Spleen (tissue), 11 donors: ENCODE data around the gene SMG7. TPM values are rescaled to one million over a fixed set of nuclear protein-coding genes. Genes with fewer than 3 reads are reported as not detected.

Source experiments
- DNase-seq: peaks from one replicate; pipeline ENCODE4 v3.0.0-alpha.2; 2020
- H3K27ac ChIP-seq, 8 donors: fragments of 200-600 bp; sonication (generic) in 7 of 8; 1 replicate in 4 of 8; 2 replicates in 4 of 8; pipeline versions ENCODE4 v1.5.0 to v1.8.0; 2016 to 2021; ENCODE audit warnings: inconsistent platforms in 4 of 8, mild to moderate bottlenecking in 4 of 8, moderate library complexity in 1 of 8
- H3K27me3 ChIP-seq, 7 donors: fragments of 200-600 bp; sonication (generic) in 6 of 7; replicated peaks in 1 of 7; 1 replicate in 4 of 7; 2 replicates in 3 of 7; pipeline versions ENCODE4 v1.5.0 to v1.8.0; 2016 to 2021; ENCODE audit warnings: inconsistent platforms in 3 of 7, mild to moderate bottlenecking in 1 of 7
- H3K36me3 ChIP-seq, 6 donors: fragments of 200-600 bp; sonication (generic) in 5 of 6; 1 replicate in 4 of 6; 2 replicates in 2 of 6; pipeline versions ENCODE4 v1.5.0 to v1.8.0; 2016 to 2021; ENCODE audit warnings: inconsistent platforms in 2 of 6
- H3K4me1 ChIP-seq, 6 donors: fragments of 200-600 bp; sonication (generic) in 5 of 6; 1 replicate in 3 of 6; 2 replicates in 3 of 6; pipeline versions ENCODE4 v1.5.0 to v1.8.0; 2016 to 2021; ENCODE audit warnings: inconsistent platforms in 3 of 6
- H3K4me3 ChIP-seq, 8 donors: fragments of 200-600 bp; sonication (generic) in 7 of 8; 1 replicate in 4 of 8; 2 replicates in 4 of 8; pipeline versions ENCODE4 v1.5.0 to v1.8.0; 2016 to 2021; ENCODE audit warnings: inconsistent platforms in 4 of 8, mild to moderate bottlenecking in 4 of 8, moderate library complexity in 2 of 8
- H3K9me3 ChIP-seq, 8 donors: fragments of 200-600 bp; sonication (generic) in 7 of 8; 1 replicate in 4 of 8; 2 replicates in 4 of 8; pipeline versions ENCODE4 v1.5.0 to v1.8.0; 2016 to 2021; ENCODE audit warnings: inconsistent platforms in 4 of 8
- CTCF ChIP-seq, 11 experiments: fragments of 200-600 bp in 7 of 11; fragments of 450-650 bp in 4 of 11; sonication (generic) in 4 of 11; IDR thresholded peaks in 8 of 11; conservative IDR thresholded peaks in 3 of 11; 1 replicate in 7 of 11; 2 replicates in 4 of 11; pipeline versions ENCODE4 v1.4.0 to v1.8.0; 2016 to 2021; ENCODE audit warnings: antibody characterized with exemption in 11 of 11, inconsistent platforms in 4 of 11, mild to moderate bottlenecking in 1 of 11
- POLR2A ChIP-seq, 3 donors: fragments of 450-650 bp; IDR thresholded peaks; one replicate each; pipeline ENCODE4 v1.5.1; 2017; ENCODE audit warnings: antibody characterized with exemption in 3 of 3, mild to moderate bottlenecking in 1 of 3
- POLR2AphosphoS5 ChIP-seq, 3 donors: sonication (generic); formaldehyde crosslinking; IDR thresholded peaks; one replicate each; pipeline ENCODE4 v1.5.1; 2017; ENCODE audit warnings: antibody characterized with exemption in 3 of 3
- WGBS, 5 donors: extraction: QIAGEN DNeasy Blood & Tissue Kit in 3 of 5; methylation state at CpG; one replicate each; pipeline versions ENCODE4 v1.1.5 to v1.1.7; 2013 to 2018; 5-methylcytosine and 5-hydroxymethylcytosine counted together
- intact Hi-C: fragments of 100-400 bp; cut with DNase I; formaldehyde crosslinking; loops from one replicate; pipeline ENCODE4 v1.15.0; 2023; ENCODE audit warnings: low total_unique reads
- polyA plus RNA-seq, 3 donors: library from polyadenylated mRNA; stranded (reverse); fragments of 200-250 nt; gene quantifications; one replicate each; pipeline ENCODE4 v1.2.1, GENCODE V29; 2013
- total RNA-seq, 7 donors: library from RNA; depleted of rRNA in 3 of 7; stranded (reverse); fragments of >200 nt in 3 of 7; fragmentation: NEBNext Ultra II Directional in 4 of 7; extraction: Animal tissue kit (Norgen Biotek cat#: 25700) in 4 of 7; gene quantifications; one replicate each; pipeline versions ENCODE4 v1.1.0 to v1.2.1, GENCODE V29; 2016 to 2021
- donor health status: healthy with polysubstance abuse.
- donor health status: DM: no; HTN: no; CAD: no; lungs with moderate emphysema.
- donor health status: DM: no; HTN: no; CAD: no.
- donor health status: Bipolar disorder and iron deficiency.
- donor health status: healthy.
- donor health status: DM: no; HTN: no; CAD: no.
- donor health status: DM: yes; HTN: yes; CAD: no.

Gene SMG7
- total and polyA plus RNA-seq, 10 donors = 14.1 to 116 (median 53.5) TPM

- Histone ChIP-seq H3K27me3 (no peaks in the 10 kb centered on the region), H3K36me3 (no peaks in the 10 kb centered on the region), H3K4me3 (no peak overlapping the region), H3K4me1 (peaks cover 2 to 50% (median 33%) of the 10 kb centered on the region in 6 donors), H3K9me3 (no peaks in the 10 kb centered on the region), H3K27ac (no peak overlapping the region)
- WGBS, 5 donors = 90 to 100% (median 100%) methylated on average over 2 of the region's 2 CpGs
- intact Hi-C loops = no loop called here
- TF ChIP-seq POLR2AphosphoS5 (IDR thresholded peaks at IDR 0.05) (no peak), CTCF (IDR thresholded peaks at IDR 0.05 in 8 of 11, conservative IDR thresholded peaks at IDR 0.05 in 3 of 11) (no peak), POLR2A (IDR thresholded peaks at IDR 0.05) (no peak)
- no peak for DNase-seq
These were observed 123.2 kb downstream of the SMG7 start for GRCh38 chr1:183595537-183595936.

- 82 to 93% (median 87%) methylated on average over 5 of the region's 5 CpGs for WGBS, 5 donors
These were observed 124.2 kb downstream of the SMG7 start for GRCh38 chr1:183596500-183596899.

GRCh38 chr1:183597656-183598347, 125.5 kb downstream of the SMG7 start:
- intact Hi-C loops = no loop called here
- Histone ChIP-seq H3K4me1 (peaks cover 0 to 43% (median 17%) of the 10 kb centered on the region in 6 donors), H3K27me3 (no peaks in the 10 kb centered on the region), H3K4me3 (no peak overlapping the region), H3K36me3 (no peaks in the 10 kb centered on the region), H3K9me3 (no peaks in the 10 kb centered on the region), H3K27ac (peak overlapping the region in 2 of 8 donors; percentile 22 to 94)
- DNase-seq = no peak
- 82 to 89% (median 84%) methylated on average over 5 of the region's 5 CpGs for WGBS, 5 donors
- TF ChIP-seq POLR2A (IDR thresholded peaks at IDR 0.05) (no peak), POLR2AphosphoS5 (IDR thresholded peaks at IDR 0.05) (no peak), CTCF (IDR thresholded peaks at IDR 0.05 in 8 of 11, conservative IDR thresholded peaks at IDR 0.05 in 3 of 11) (no peak)

More at GRCh38 chr1:183596500-183596899, 124.2 kb downstream of the SMG7 start:
- H3K4me3 ChIP-seq = no peak overlapping the region
- no peak for DNase-seq
- no peaks in the 10 kb centered on the region for H3K9me3 ChIP-seq
- H3K36me3 ChIP-seq = no peaks in the 10 kb centered on the region
- TF ChIP-seq POLR2A (IDR thresholded peaks at IDR 0.05) (no peak), POLR2AphosphoS5 (IDR thresholded peaks at IDR 0.05) (no peak), CTCF (IDR thresholded peaks at IDR 0.05 in 8 of 11, conservative IDR thresholded peaks at IDR 0.05 in 3 of 11) (no peak)
- no peaks in the 10 kb centered on the region for H3K27me3 ChIP-seq
- H3K27ac ChIP-seq = no peak overlapping the region
- peaks cover 0 to 46% (median 24%) of the 10 kb centered on the region in 6 donors for H3K4me1 ChIP-seq
- intact Hi-C loops = no loop called here

- TF ChIP-seq POLR2A (IDR thresholded peaks at IDR 0.05) (no peak), POLR2AphosphoS5 (IDR thresholded peaks at IDR 0.05) (no peak), CTCF (IDR thresholded peaks at IDR 0.05 in 8 of 11, conservative IDR thresholded peaks at IDR 0.05 in 3 of 11) (no peak)
- no peaks in the 10 kb centered on the region for H3K36me3 ChIP-seq
- H3K9me3 ChIP-seq = no peaks in the 10 kb centered on the region
- peak overlapping the region in 2 of 8 donors; percentile 22 to 94 for H3K27ac ChIP-seq
- H3K27me3 ChIP-seq = no peaks in the 10 kb centered on the region
- no peak for DNase-seq
- WGBS, 5 donors = 57 to 72% (median 69%) methylated on average over 2 of the region's 2 CpGs
- H3K4me3 ChIP-seq = no peak overlapping the region
- peaks cover 0 to 43% (median 12%) of the 10 kb centered on the region in 6 donors for H3K4me1 ChIP-seq
- intact Hi-C loops = no loop called here
These were observed 126.1 kb downstream of the SMG7 start for GRCh38 chr1:183598386-183598785.
